Chondrocyte (in vitro differentiated cells): ENCODE measurements around the gene IRS1. TPM values are rescaled to one million over a fixed set of nuclear protein-coding genes. Genes with fewer than 3 reads are reported as not detected.

Source experiments
- DNase-seq: peaks from one replicate; pipeline ENCODE4 v3.0.0; 2021; ENCODE audit warnings: mixed read lengths, low spot score
- H3K27ac Mint-ChIP-seq: one replicate; pipeline ENCODE4 v1.8.0; 2021; ENCODE audit warnings: mild to moderate bottlenecking, moderate library complexity, mixed read lengths; ENCODE audit not compliant: unreplicated experiment
- H3K27me3 Mint-ChIP-seq: 2 replicates; pipeline ENCODE4 v1.8.0; 2021; ENCODE audit warnings: low read depth, mixed read lengths
- H3K36me3 Mint-ChIP-seq: 2 replicates; pipeline ENCODE4 v1.8.0; 2021; ENCODE audit warnings: low read depth, mixed read lengths
- H3K4me1 Mint-ChIP-seq: 2 replicates; pipeline ENCODE4 v1.8.0; 2021; ENCODE audit warnings: low read depth, mild to moderate bottlenecking, mixed read lengths
- H3K4me3 Mint-ChIP-seq: one replicate; pipeline ENCODE4 v1.8.0; 2021; ENCODE audit warnings: mild to moderate bottlenecking, moderate library complexity, mixed read lengths; ENCODE audit not compliant: unreplicated experiment
- H3K9me3 Mint-ChIP-seq: 2 replicates; pipeline ENCODE4 v1.8.0; 2021; ENCODE audit warnings: low read depth, mixed read lengths
- total RNA-seq: library from RNA; stranded (reverse); gene quantifications from 3 replicates; pipeline ENCODE4 v1.2.1, GENCODE V29; 2021
- TF ChIP-seq, protein P1 (sequence below): fragments of 200-600 bp; sonication (generic); IDR thresholded peaks from 2 replicates; pipeline ENCODE4 v1.5.0; 2021; ENCODE audit warnings: antibody characterized with exemption, mild to moderate bottlenecking, moderate library complexity

IRS1 gene
- total RNA-seq, 1 donor from 2014 or later = 12.0 TPM

DNA sequence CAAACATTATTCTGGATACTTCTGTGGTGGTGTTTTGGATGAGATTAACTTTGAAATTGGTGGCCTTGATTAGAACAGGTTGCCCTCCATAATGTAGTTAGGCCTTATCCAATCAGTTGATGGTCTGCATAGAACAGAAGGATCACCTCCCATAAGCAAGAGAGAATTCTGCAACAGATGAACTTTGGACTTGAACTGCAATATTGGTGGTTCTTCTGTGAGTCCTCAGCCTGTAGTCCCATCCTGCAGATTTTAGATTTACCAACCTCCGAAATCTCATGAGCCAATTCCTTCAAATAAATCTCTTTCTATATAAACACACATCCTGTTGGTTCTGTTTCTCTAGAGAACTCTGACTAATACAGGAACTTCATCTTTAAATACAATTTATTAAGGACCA is 81.9 kb downstream of the IRS1 start:
- TF ChIP-seq, protein P1, sequence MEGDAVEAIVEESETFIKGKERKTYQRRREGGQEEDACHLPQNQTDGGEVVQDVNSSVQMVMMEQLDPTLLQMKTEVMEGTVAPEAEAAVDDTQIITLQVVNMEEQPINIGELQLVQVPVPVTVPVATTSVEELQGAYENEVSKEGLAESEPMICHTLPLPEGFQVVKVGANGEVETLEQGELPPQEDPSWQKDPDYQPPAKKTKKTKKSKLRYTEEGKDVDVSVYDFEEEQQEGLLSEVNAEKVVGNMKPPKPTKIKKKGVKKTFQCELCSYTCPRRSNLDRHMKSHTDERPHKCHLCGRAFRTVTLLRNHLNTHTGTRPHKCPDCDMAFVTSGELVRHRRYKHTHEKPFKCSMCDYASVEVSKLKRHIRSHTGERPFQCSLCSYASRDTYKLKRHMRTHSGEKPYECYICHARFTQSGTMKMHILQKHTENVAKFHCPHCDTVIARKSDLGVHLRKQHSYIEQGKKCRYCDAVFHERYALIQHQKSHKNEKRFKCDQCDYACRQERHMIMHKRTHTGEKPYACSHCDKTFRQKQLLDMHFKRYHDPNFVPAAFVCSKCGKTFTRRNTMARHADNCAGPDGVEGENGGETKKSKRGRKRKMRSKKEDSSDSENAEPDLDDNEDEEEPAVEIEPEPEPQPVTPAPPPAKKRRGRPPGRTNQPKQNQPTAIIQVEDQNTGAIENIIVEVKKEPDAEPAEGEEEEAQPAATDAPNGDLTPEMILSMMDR = no peak
- Mint-ChIP-seq H3K4me3 (no peak overlapping the region), H3K36me3 (no peaks in the 10 kb centered on the region), H3K9me3 (no peaks in the 10 kb centered on the region), H3K4me1 (peaks cover 5% of the 10 kb centered on the region), H3K27me3 (no peaks in the 10 kb centered on the region), H3K27ac (no peak overlapping the region)
- DNase-seq = no peak

DNA sequence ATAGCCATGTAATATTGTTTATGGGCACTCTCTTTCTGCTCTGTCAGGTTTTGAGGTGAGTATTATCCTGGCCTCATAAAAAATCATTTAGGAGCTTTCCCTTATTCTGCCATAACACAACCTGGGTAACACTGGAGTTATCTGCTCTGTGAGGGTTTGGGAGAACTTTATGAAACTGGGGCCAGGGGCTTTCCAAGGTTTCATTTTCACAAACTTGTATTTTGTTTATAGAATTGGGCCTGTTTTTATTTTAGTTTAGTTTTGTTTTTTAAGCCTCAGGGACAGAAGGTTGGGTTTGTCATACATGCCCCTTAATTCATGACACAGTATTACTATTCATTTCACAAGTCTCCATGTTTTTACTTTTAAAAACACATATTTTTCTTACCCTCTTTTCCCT is 83.5 kb downstream of the IRS1 start:
- TF ChIP-seq, protein P1 = no peak
- no peak overlapping the region for H3K27ac Mint-ChIP-seq
- DNase-seq = no peak
- no peak overlapping the region for H3K4me3 Mint-ChIP-seq
- H3K27me3 Mint-ChIP-seq = no peaks in the 10 kb centered on the region
- no peaks in the 10 kb centered on the region for H3K9me3 Mint-ChIP-seq
- no peaks in the 10 kb centered on the region for H3K36me3 Mint-ChIP-seq
- peaks cover 3% of the 10 kb centered on the region for H3K4me1 Mint-ChIP-seq

DNA sequence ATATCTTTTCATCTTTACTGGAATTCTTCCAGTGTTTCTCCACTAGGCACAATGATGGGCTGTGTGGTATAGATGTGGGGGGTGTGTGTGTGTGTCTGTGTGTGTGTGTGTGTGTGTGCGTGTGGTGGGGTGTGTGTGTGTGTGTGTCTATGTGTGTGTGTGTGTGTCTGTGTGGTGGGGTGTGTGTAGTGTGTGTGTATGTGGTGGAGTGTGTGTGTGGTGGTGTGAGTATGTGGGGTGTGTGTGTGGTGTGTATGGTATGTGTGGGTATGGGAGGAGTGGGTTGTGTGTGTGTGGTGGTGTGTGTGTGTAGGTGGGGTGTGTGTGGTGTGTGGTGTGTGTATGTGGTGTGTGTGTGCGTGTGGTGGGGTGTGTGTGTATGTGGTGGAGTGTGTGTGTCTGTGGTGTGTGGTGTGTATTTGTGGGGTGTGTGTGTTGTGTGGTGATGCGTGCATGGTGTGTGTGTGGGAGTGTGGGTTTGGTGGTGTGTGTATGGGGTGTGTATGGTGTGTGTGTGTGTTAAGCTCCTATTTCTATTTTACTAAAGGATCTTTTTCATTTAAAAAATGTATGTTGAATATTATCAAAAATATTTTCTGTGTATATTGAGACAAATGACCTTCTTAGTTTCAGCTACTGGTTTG is 84.2 kb downstream of the IRS1 start:
- peaks cover 3% of the 10 kb centered on the region for H3K4me1 Mint-ChIP-seq
- H3K4me3 Mint-ChIP-seq = no peak overlapping the region
- no peaks in the 10 kb centered on the region for H3K9me3 Mint-ChIP-seq
- no peak for DNase-seq
- no peak overlapping the region for H3K27ac Mint-ChIP-seq
- no peaks in the 10 kb centered on the region for H3K36me3 Mint-ChIP-seq
- no peaks in the 10 kb centered on the region for H3K27me3 Mint-ChIP-seq
- TF ChIP-seq, protein P1 = no peak

DNA sequence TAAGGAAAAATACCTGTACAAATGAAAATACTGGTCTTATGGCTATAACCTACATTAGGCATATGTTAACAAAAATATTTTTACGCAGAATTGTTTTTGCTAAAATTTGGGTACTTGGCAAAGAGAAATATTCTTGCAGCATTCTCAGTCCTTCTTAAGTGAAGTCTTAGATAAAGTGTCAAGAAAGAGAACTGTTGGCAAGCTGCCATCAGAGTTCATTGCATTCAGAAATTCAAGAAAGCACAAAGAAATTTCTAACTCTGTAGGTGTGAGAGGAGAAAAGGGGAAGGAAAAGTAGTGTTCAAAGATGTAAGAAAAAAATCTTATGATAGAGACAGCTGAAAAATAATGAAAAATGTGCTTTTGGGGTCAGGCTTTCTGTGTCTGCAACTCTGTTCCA is 86.7 kb downstream of the IRS1 start:
- H3K27me3 Mint-ChIP-seq = no peaks in the 10 kb centered on the region
- H3K4me1 Mint-ChIP-seq = peaks cover 3% of the 10 kb centered on the region
- no peak overlapping the region for H3K27ac Mint-ChIP-seq
- no peaks in the 10 kb centered on the region for H3K36me3 Mint-ChIP-seq
- TF ChIP-seq, protein P1 = no peak
- no peak overlapping the region for H3K4me3 Mint-ChIP-seq
- H3K9me3 Mint-ChIP-seq = no peaks in the 10 kb centered on the region
- DNase-seq = no peak

DNA sequence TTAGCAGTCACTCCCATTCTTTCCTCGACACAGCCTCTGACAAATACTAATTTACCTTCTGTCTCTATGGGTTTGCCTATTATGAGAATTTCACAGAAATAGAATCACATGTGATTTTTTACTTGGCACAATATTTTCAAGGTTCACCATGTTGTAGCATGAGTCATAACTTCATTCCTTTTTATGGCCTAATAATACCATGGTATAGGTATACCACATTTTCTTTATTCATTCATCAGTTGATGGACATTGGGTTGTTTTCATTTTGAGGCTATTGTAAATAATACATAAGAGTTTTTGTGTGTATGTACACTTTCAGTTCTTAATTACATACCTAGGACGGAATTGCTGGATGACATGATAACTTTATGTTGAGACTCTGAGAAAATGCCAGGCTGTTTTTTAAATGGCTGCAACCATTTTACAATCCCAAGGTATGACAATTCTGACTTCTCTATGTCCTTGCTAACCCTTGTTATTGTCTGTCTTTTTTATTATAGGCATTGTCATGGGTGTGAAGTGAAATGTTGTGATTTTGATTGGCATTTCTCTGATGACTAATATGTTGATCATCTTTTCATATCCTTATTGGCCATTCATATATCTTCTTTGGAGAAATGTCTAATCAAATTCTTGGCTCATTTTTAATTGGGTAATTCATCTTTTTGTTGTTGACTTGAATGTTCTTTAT is 87.9 kb downstream of the IRS1 start:
- Mint-ChIP-seq H3K27me3 (no peaks in the 10 kb centered on the region), H3K9me3 (no peaks in the 10 kb centered on the region), H3K27ac (no peak overlapping the region), H3K4me3 (no peak overlapping the region), H3K36me3 (no peaks in the 10 kb centered on the region), H3K4me1 (peaks cover 10% of the 10 kb centered on the region)
- TF ChIP-seq, protein P1 = no peak
- DNase-seq = no peak
